Measurements from ENCODE around the gene PPAT.
"Not testable (repeated sequence)": the region's sequence is repeated elsewhere in the genome, so short reads cannot be mapped to it uniquely, and the experiment has no call there.

The PPAT gene

GRCh38 chr4:56462157-56462556, 26.7 kb upstream of the PPAT start:
- Histone ChIP-seq H2BK5ac (ENCODE audit: low read depth, low read length, poor library complexity, severe bottlenecking) (no peak overlapping the region), H3K9ac (ENCODE audit: low read length) (no peak overlapping the region), H3K23ac (ENCODE audit: low read length in 2 of 2) (no peak overlapping the region), H3K36me3 (ENCODE audit: control insufficient read depth in 1 of 2, insufficient read depth in 2 of 2, low read depth in 1 of 2, low read length in 2 of 2) (peaks cover 12 to 66% of the 10 kb centered on the region in 2 experiments), H3K4ac (ENCODE audit: low read depth in 1 of 2, low read length in 2 of 2) (no peak overlapping the region), H3K27ac (ENCODE audit: low read length, poor library complexity, severe bottlenecking) (no peak overlapping the region), H3K27me3 (ENCODE audit: control insufficient read depth in 1 of 2, insufficient read depth in 1 of 2, low read length in 2 of 2) (no peaks in the 10 kb centered on the region), H3K4me2 (ENCODE audit: low read length, poor library complexity, severe bottlenecking) (no peak overlapping the region), H2BK12ac (ENCODE audit: low read length in 2 of 2) (no peak overlapping the region), H4K8ac (ENCODE audit: low read length) (no peak overlapping the region), H3K9me3 (ENCODE audit: control insufficient read depth, low read length) (no peaks in the 10 kb centered on the region), H2BK120ac (ENCODE audit: low read depth, low read length) (no peak overlapping the region), H3K79me1 (replicated peaks; ENCODE audit: low read length, poor library complexity, severe bottlenecking) (peaks cover 12% of the 10 kb centered on the region), H2AFZ (ENCODE audit: low read depth, low read length) (no peak overlapping the region), H3K4me1 (ENCODE audit: control insufficient read depth, insufficient read depth, low read depth, low read length) (peaks cover 4% of the 10 kb centered on the region), H3K4me3 (ENCODE audit: insufficient read depth in 1 of 2, low read depth in 1 of 2, low read length in 2 of 2) (no peak overlapping the region), H4K91ac (ENCODE audit: low read length) (no peak overlapping the region), H3K14ac (ENCODE audit: low read length in 2 of 2) (no peak overlapping the region), H2AK5ac (ENCODE audit: low read length, severe bottlenecking) (no peak overlapping the region), H2BK15ac (ENCODE audit: low read depth, poor library complexity, severe bottlenecking) (no peak overlapping the region), H3K18ac (ENCODE audit: low read depth in 1 of 2, low read length in 2 of 2) (no peak overlapping the region)
- DNase-seq = no peak

- no peak overlapping the region for H2BK12ac ChIP-seq (ENCODE audit: low read length in 2 of 2)
- peaks cover 17% of the 10 kb centered on the region for H3K79me1 ChIP-seq (replicated peaks; ENCODE audit: low read length, poor library complexity, severe bottlenecking)
- H4K91ac ChIP-seq (ENCODE audit: low read length) = no peak overlapping the region
- peaks cover 18 to 87% of the 10 kb centered on the region in 2 experiments for H3K36me3 ChIP-seq (ENCODE audit: control insufficient read depth in 1 of 2, insufficient read depth in 2 of 2, low read depth in 1 of 2, low read length in 2 of 2)
- H3K4me2 ChIP-seq (ENCODE audit: low read length, poor library complexity, severe bottlenecking) = no peak overlapping the region
- no peak overlapping the region for H2BK5ac ChIP-seq (ENCODE audit: low read depth, low read length, poor library complexity, severe bottlenecking)
- DNase-seq = no peak
- H3K9ac ChIP-seq (ENCODE audit: low read length) = no peak overlapping the region
- no peak overlapping the region for H2BK15ac ChIP-seq (ENCODE audit: low read depth, poor library complexity, severe bottlenecking)
- no peaks in the 10 kb centered on the region for H3K9me3 ChIP-seq (ENCODE audit: control insufficient read depth, low read length)
- H3K27me3 ChIP-seq (ENCODE audit: control insufficient read depth in 1 of 2, insufficient read depth in 1 of 2, low read length in 2 of 2) = no peaks in the 10 kb centered on the region
- no peak overlapping the region for H2AFZ ChIP-seq (ENCODE audit: low read depth, low read length)
- H3K4me3 ChIP-seq (ENCODE audit: insufficient read depth in 1 of 2, low read depth in 1 of 2, low read length in 2 of 2) = no peak overlapping the region
- no peak overlapping the region for H2BK120ac ChIP-seq (ENCODE audit: low read depth, low read length)
- no peak overlapping the region for H3K4ac ChIP-seq (ENCODE audit: low read depth in 1 of 2, low read length in 2 of 2)
- H3K14ac ChIP-seq (ENCODE audit: low read length in 2 of 2) = no peak overlapping the region
- no peaks in the 10 kb centered on the region for H3K4me1 ChIP-seq (ENCODE audit: control insufficient read depth, insufficient read depth, low read depth, low read length)
- no peak overlapping the region for H3K27ac ChIP-seq (ENCODE audit: low read length, poor library complexity, severe bottlenecking)
- H2AK5ac ChIP-seq (ENCODE audit: low read length, severe bottlenecking) = no peak overlapping the region
- WGBS = 84% methylated on average over 3 of the region's 3 CpGs
- no peak overlapping the region for H3K23ac ChIP-seq (ENCODE audit: low read length in 2 of 2)
- H3K18ac ChIP-seq (ENCODE audit: low read depth in 1 of 2, low read length in 2 of 2) = no peak overlapping the region
- no peak overlapping the region for H4K8ac ChIP-seq (ENCODE audit: low read length)
Observed at GRCh38 chr4:56460085-56460484, 24.7 kb upstream of the PPAT start.

- Histone ChIP-seq H3K27me3 (ENCODE audit: control insufficient read depth in 1 of 2, insufficient read depth in 1 of 2, low read length in 2 of 2) (no peaks in the 10 kb centered on the region), H3K14ac (ENCODE audit: low read length in 2 of 2) (no peak overlapping the region), H3K4ac (ENCODE audit: low read depth in 1 of 2, low read length in 2 of 2) (no peak overlapping the region), H4K91ac (ENCODE audit: low read length) (no peak overlapping the region), H3K18ac (ENCODE audit: low read depth in 1 of 2, low read length in 2 of 2) (no peak overlapping the region), H2BK120ac (ENCODE audit: low read depth, low read length) (no peak overlapping the region), H3K9me3 (ENCODE audit: control insufficient read depth, low read length) (no peaks in the 10 kb centered on the region), H3K4me3 (ENCODE audit: insufficient read depth in 1 of 2, low read depth in 1 of 2, low read length in 2 of 2) (no peak overlapping the region), H4K8ac (ENCODE audit: low read length) (no peak overlapping the region), H2BK15ac (ENCODE audit: low read depth, poor library complexity, severe bottlenecking) (no peak overlapping the region), H3K27ac (ENCODE audit: low read length, poor library complexity, severe bottlenecking) (no peak overlapping the region), H2AK5ac (ENCODE audit: low read length, severe bottlenecking) (no peak overlapping the region), H2AFZ (ENCODE audit: low read depth, low read length) (no peak overlapping the region), H3K4me1 (ENCODE audit: control insufficient read depth, insufficient read depth, low read depth, low read length) (no peaks in the 10 kb centered on the region), H3K36me3 (ENCODE audit: control insufficient read depth in 1 of 2, insufficient read depth in 2 of 2, low read depth in 1 of 2, low read length in 2 of 2) (peaks cover 20 to 96% of the 10 kb centered on the region in 2 experiments), H3K79me1 (replicated peaks; ENCODE audit: low read length, poor library complexity, severe bottlenecking) (peaks cover 9% of the 10 kb centered on the region), H3K4me2 (ENCODE audit: low read length, poor library complexity, severe bottlenecking) (no peak overlapping the region), H3K23ac (ENCODE audit: low read length in 2 of 2) (no peak overlapping the region), H3K9ac (ENCODE audit: low read length) (no peak overlapping the region), H2BK12ac (ENCODE audit: low read length in 2 of 2) (no peak overlapping the region), H2BK5ac (ENCODE audit: low read depth, low read length, poor library complexity, severe bottlenecking) (no peak overlapping the region)
- DNase-seq = no peak
- WGBS = 83% methylated on average over 1 of the region's 1 CpG
Observed at GRCh38 chr4:56450342-56450741, 14.9 kb upstream of the PPAT start.

- H3K23ac ChIP-seq (ENCODE audit: low read length in 2 of 2); H3K4me3 ChIP-seq (ENCODE audit: insufficient read depth in 1 of 2, low read depth in 1 of 2, low read length in 2 of 2); H3K4ac ChIP-seq (ENCODE audit: low read depth in 1 of 2, low read length in 2 of 2); DNase-seq; H4K8ac ChIP-seq (ENCODE audit: low read length); H2BK5ac ChIP-seq (ENCODE audit: low read depth, low read length, poor library complexity, severe bottlenecking); H3K4me2 ChIP-seq (ENCODE audit: low read length, poor library complexity, severe bottlenecking); H3K14ac ChIP-seq (ENCODE audit: low read length in 2 of 2); H2AFZ ChIP-seq (ENCODE audit: low read depth, low read length); H2AK5ac ChIP-seq (ENCODE audit: low read length, severe bottlenecking); H3K27ac ChIP-seq (ENCODE audit: low read length, poor library complexity, severe bottlenecking); H3K9me3 ChIP-seq (ENCODE audit: control insufficient read depth, low read length); H3K18ac ChIP-seq (ENCODE audit: low read depth in 1 of 2, low read length in 2 of 2); H3K9ac ChIP-seq (ENCODE audit: low read length); H2BK12ac ChIP-seq (ENCODE audit: low read length in 2 of 2); H2BK120ac ChIP-seq (ENCODE audit: low read depth, low read length); H2BK15ac ChIP-seq (ENCODE audit: low read depth, poor library complexity, severe bottlenecking); H3K4me1 ChIP-seq (ENCODE audit: control insufficient read depth, insufficient read depth, low read depth, low read length); H4K91ac ChIP-seq (ENCODE audit: low read length); H3K27me3 ChIP-seq (ENCODE audit: control insufficient read depth in 1 of 2, insufficient read depth in 1 of 2, low read length in 2 of 2): not testable (repeated sequence)
- Histone ChIP-seq H3K79me1 (replicated peaks; ENCODE audit: low read length, poor library complexity, severe bottlenecking) (peaks cover 11% of the 10 kb centered on the region), H3K36me3 (ENCODE audit: control insufficient read depth in 1 of 2, insufficient read depth in 2 of 2, low read depth in 1 of 2, low read length in 2 of 2) (peaks cover 17 to 96% of the 10 kb centered on the region in 2 experiments)
- WGBS = 98% methylated on average over 3 of the region's 4 CpGs
Observed at GRCh38 chr4:56449475-56449874, 14.1 kb upstream of the PPAT start.

Data from mesenchymal stem cell (in vitro differentiated cells and primary cell).